ENCODE data around the gene ARF3. TPM values are rescaled to one million over a fixed set of nuclear protein-coding genes. Genes with fewer than 3 reads are reported as not detected.
A peak's percentile ranks its signal among the peaks of the same experiment; 100 is the strongest.

The ARF3 gene
- total and polyA plus RNA-seq, 2 of the 13 experiments (the other 11 are each of a cell fraction or from before 2014, with no cell fraction given), result 53.8 to 57.9 TPM

GRCh38 chr12:48998497-48999353 is 41.4 kb upstream of the ARF3 start (continued):
- TF ChIP-seq ISX (CRISPR knock-in tag; conservative IDR thresholded peaks at IDR 0.05) (peak; percentile 77; the same call in 1 of the 2 replicates), NBN (conservative IDR thresholded peaks at IDR 0.05) (no peak), NCOA5 (CRISPR knock-in tag; IDR thresholded peaks at IDR 0.05) (no peak), FOSL1 (CRISPR knock-in tag; IDR thresholded peaks at IDR 0.05; ENCODE audit: borderline replicate concordance) (no peak), ZNF816 (CRISPR knock-in tag; IDR thresholded peaks at IDR 0.05; ENCODE audit: borderline replicate concordance) (no peak; the same call in 1 of the 2 replicates), ZNF563 (CRISPR knock-in tag; IDR thresholded peaks at IDR 0.05) (peak; percentile 83; the same call in 1 of the 2 replicates), ZNF674 (CRISPR knock-in tag; IDR thresholded peaks at IDR 0.05; ENCODE audit: low read depth) (no peak), ZNF446 (CRISPR knock-in tag; IDR thresholded peaks at IDR 0.05) (peak; percentile 93; the same call in 1 of the 2 replicates), PLRG1 (conservative IDR thresholded peaks at IDR 0.05) (no peak), ZNF781 (CRISPR knock-in tag; IDR thresholded peaks at IDR 0.05; ENCODE audit: borderline replicate concordance, not compliant biosample characterization) (peak; percentile 65), ZKSCAN8 (CRISPR knock-in tag; IDR thresholded peaks at IDR 0.05; ENCODE audit: borderline replicate concordance) (no peak), THAP11 (CRISPR knock-in tag; IDR thresholded peaks at IDR 0.05) (0 out of 2 replicates have a peak, but pooled peaks have one; percentile 21), GATA4 (IDR thresholded peaks at IDR 0.05; ENCODE audit: borderline replicate concordance, low read depth) (no peak), GATAD1 (CRISPR knock-in tag; IDR thresholded peaks at IDR 0.05) (no peak)
- TF ChIP-seq, protein P1, sequence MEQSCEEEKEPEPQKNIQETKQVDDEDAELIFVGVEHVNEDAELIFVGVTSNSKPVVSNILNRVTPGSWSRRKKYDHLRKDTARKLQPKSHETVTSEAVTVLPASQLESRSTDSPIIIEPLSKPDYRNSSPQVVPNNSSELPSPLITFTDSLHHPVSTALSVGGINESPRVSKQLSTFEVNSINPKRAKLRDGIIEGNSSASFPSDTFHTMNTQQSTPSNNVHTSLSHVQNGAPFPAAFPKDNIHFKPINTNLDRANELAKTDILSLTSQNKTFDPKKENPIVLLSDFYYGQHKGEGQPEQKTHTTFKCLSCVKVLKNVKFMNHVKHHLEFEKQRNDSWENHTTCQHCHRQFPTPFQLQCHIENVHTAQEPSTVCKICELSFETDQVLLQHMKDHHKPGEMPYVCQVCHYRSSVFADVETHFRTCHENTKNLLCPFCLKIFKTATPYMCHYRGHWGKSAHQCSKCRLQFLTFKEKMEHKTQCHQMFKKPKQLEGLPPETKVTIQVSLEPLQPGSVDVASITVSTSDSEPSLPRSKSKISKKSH (CRISPR knock-in tag; IDR thresholded peaks at IDR 0.05; ENCODE audit: borderline replicate concordance), result peak; percentile 98
- TF ChIP-seq, protein P2, sequence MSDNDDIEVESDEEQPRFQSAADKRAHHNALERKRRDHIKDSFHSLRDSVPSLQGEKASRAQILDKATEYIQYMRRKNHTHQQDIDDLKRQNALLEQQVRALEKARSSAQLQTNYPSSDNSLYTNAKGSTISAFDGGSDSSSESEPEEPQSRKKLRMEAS (IDR thresholded peaks at IDR 0.05), result peak; percentile 93
- TF ChIP-seq, protein P3, sequence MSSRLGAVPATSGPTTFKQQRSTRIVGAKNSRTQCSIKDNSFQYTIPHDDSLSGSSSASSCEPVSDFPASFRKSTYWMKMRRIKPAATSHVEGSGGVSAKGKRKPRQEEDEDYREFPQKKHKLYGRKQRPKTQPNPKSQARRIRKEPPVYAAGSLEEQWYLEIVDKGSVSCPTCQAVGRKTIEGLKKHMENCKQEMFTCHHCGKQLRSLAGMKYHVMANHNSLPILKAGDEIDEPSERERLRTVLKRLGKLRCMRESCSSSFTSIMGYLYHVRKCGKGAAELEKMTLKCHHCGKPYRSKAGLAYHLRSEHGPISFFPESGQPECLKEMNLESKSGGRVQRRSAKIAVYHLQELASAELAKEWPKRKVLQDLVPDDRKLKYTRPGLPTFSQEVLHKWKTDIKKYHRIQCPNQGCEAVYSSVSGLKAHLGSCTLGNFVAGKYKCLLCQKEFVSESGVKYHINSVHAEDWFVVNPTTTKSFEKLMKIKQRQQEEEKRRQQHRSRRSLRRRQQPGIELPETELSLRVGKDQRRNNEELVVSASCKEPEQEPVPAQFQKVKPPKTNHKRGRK (CRISPR knock-in tag; IDR thresholded peaks at IDR 0.05), result no peak
- TF ChIP-seq, protein P4, sequence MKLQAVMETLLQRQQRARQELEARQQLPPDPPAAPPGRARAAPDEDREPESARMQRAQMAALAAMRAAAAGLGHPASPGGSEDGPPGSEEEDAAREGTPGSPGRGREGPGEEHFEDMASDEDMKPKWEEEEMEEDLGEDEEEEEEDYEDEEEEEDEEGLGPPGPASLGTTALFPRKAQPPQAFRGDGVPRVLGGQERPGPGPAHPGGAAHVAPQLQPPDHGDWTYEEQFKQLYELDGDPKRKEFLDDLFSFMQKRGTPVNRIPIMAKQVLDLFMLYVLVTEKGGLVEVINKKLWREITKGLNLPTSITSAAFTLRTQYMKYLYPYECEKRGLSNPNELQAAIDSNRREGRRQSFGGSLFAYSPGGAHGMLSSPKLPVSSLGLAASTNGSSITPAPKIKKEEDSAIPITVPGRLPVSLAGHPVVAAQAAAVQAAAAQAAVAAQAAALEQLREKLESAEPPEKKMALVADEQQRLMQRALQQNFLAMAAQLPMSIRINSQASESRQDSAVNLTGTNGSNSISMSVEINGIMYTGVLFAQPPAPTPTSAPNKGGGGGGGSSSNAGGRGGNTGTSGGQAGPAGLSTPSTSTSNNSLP (IDR thresholded peaks at IDR 0.05; ENCODE audit: low read depth, low read length), result no peak
- TF ChIP-seq, protein P5, sequence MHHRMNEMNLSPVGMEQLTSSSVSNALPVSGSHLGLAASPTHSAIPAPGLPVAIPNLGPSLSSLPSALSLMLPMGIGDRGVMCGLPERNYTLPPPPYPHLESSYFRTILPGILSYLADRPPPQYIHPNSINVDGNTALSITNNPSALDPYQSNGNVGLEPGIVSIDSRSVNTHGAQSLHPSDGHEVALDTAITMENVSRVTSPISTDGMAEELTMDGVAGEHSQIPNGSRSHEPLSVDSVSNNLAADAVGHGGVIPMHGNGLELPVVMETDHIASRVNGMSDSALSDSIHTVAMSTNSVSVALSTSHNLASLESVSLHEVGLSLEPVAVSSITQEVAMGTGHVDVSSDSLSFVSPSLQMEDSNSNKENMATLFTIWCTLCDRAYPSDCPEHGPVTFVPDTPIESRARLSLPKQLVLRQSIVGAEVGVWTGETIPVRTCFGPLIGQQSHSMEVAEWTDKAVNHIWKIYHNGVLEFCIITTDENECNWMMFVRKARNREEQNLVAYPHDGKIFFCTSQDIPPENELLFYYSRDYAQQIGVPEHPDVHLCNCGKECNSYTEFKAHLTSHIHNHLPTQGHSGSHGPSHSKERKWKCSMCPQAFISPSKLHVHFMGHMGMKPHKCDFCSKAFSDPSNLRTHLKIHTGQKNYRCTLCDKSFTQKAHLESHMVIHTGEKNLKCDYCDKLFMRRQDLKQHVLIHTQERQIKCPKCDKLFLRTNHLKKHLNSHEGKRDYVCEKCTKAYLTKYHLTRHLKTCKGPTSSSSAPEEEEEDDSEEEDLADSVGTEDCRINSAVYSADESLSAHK (CRISPR knock-in tag; IDR thresholded peaks at IDR 0.05; ENCODE audit: borderline replicate concordance), result 0 out of 2 replicates have a peak, but pooled peaks have one; percentile 46
- TF ChIP-seq, protein P6, sequence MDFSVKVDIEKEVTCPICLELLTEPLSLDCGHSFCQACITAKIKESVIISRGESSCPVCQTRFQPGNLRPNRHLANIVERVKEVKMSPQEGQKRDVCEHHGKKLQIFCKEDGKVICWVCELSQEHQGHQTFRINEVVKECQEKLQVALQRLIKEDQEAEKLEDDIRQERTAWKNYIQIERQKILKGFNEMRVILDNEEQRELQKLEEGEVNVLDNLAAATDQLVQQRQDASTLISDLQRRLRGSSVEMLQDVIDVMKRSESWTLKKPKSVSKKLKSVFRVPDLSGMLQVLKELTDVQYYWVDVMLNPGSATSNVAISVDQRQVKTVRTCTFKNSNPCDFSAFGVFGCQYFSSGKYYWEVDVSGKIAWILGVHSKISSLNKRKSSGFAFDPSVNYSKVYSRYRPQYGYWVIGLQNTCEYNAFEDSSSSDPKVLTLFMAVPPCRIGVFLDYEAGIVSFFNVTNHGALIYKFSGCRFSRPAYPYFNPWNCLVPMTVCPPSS (IDR thresholded peaks at IDR 0.05), result no peak

Measured in HepG2 (cell line).